K562 (cell line): ENCODE results near the gene MAPK13. TPM values are rescaled to one million over a fixed set of nuclear protein-coding genes. Genes with fewer than 3 reads are reported as not detected.
A peak's percentile ranks its signal among the peaks of the same experiment; 100 is the strongest.

Experiments used
- BHLHE40 ChIP-seq: IDR thresholded peaks from 2 replicates; pipeline ENCODE4 v1.6.1; 2011; ENCODE audit warnings: low read length, improper control_type of control experiment
- CBFA2T2 ChIP-seq: fragments of 450-650 bp; conservative IDR thresholded peaks from 2 replicates; pipeline ENCODE4 v1.6.1; 2017; ENCODE audit warnings: mild to moderate bottlenecking
- CEBPZ ChIP-seq: fragments of 150-350 bp; IDR thresholded peaks from 2 replicates; pipeline ENCODE4 v1.6.1; 2014; ENCODE audit warnings: low read depth, mild to moderate bottlenecking, low read length, borderline replicate concordance
- CTCFL ChIP-seq: IDR thresholded peaks from 2 replicates; pipeline ENCODE4 v1.6.1; 2011; ENCODE audit warnings: borderline replicate concordance, low read depth, mild to moderate bottlenecking, moderate library complexity, low read length; ENCODE audit not compliant: insufficient read depth, poor library complexity, severe bottlenecking
- DPF2 ChIP-seq: fragments of 450-650 bp; IDR thresholded peaks from 2 replicates; pipeline ENCODE4 v1.6.1; 2016
- GTF2E2 ChIP-seq: fragments of 200-800 bp; sonication (Bioruptor generic); IDR thresholded peaks from 2 replicates; pipeline ENCODE4 v1.6.1; 2016; ENCODE audit warnings: missing genetic modification characterization, missing compliant biosample characterization
- HIVEP1 ChIP-seq: fragments of 250-450 bp; sonication (Bioruptor Pico); IDR thresholded peaks from 2 replicates; pipeline ENCODE4 v1.4.0; 2020; ENCODE audit warnings: mild to moderate bottlenecking
- JUNB ChIP-seq: fragments of 450-650 bp; formaldehyde crosslinking; conservative IDR thresholded peaks from 2 replicates; pipeline ENCODE4 v1.4.0; 2020; ENCODE audit warnings: mild to moderate bottlenecking
- MCM7 ChIP-seq, 2 experiments: fragments of 450-650 bp; IDR thresholded peaks; 2 replicates each; pipeline ENCODE4 v1.6.1; 2016 to 2018
- NKRF ChIP-seq: fragments of 450-650 bp; IDR thresholded peaks from 2 replicates; pipeline ENCODE4 v1.6.1; 2016; ENCODE audit warnings: borderline replicate concordance
- PHF20 ChIP-seq: fragments of 450-650 bp; IDR thresholded peaks from 2 replicates; pipeline ENCODE4 v1.6.1; 2018; ENCODE audit not compliant: partially characterized antibody
- TCF3 ChIP-seq: sonication (generic); formaldehyde crosslinking; IDR thresholded peaks from 2 replicates; pipeline ENCODE4 v1.4.0; 2020; ENCODE audit warnings: mild to moderate bottlenecking, missing genetic modification reagents
- polyA plus RNA-seq, 8 experiments: library from polyadenylated mRNA; depleted of rRNA in 4 of 8; stranded (reverse) in 5 of 8; unstranded in 3 of 8; fragments of >200 nt; fragmentation: Nextera tagmentation in 2 of 8; fragmentation: Illumina TruSeq in 1 of 8; extraction: Ambion mirVana in 2 of 8; extraction: Trizol in 1 of 8; gene quantifications; 2 replicates each; pipeline versions ENCODE4 v1.2.1 to v1.2.3, GENCODE V29; 2011 to 2014; ENCODE audit warnings: inconsistent platforms in 1 of 8, missing spikeins in 1 of 8
- total RNA-seq, 7 experiments: library from RNA; depleted of rRNA in 6 of 7; stranded (reverse); fragments of >200 nt in 6 of 7; fragmentation: Illumina TruSeq in 2 of 7; extraction: Trizol in 2 of 7; gene quantifications; 2 replicates each; pipeline versions ENCODE4 v1.2.1 to v1.2.3, GENCODE V29; 2011 to 2021; ENCODE audit warnings: low replicate concordance in 1 of 7

Gene MAPK13
- total and polyA plus RNA-seq, 9 of the 15 experiments (the other 6 are each of a cell fraction or from before 2014, with no cell fraction given), result 0.03 to 2.3 (median 0.48) TPM; not detected in 1

GRCh38 chr6:36121787-36122494 is 8.4 kb upstream of the MAPK13 start (continued):
- no peak for TF ChIP-seq CTCFL
- TF ChIP-seq HIVEP1 (CRISPR knock-in tag), result no peak
- TF ChIP-seq NKRF, result no peak
- TF ChIP-seq GTF2E2 (tag), result no peak
- TF ChIP-seq PHF20, result no peak
- TF ChIP-seq MCM7 (IDR thresholded peaks at IDR 0.05), result no peak
- 0 out of 2 replicates have a peak, but pooled peaks have one; percentile 14 for TF ChIP-seq BHLHE40
- peak; percentile 87 for TF ChIP-seq TCF3 (CRISPR knock-in tag)
- peak; percentile 66 for TF ChIP-seq DPF2
- no peak for TF ChIP-seq CEBPZ
- peak; percentile 71 for TF ChIP-seq CBFA2T2
- TF ChIP-seq JUNB (CRISPR knock-in tag), result no peak
